Osteoblast (primary cell): Measurements from ENCODE around the gene RPL27A. TPM values are rescaled to one million over a fixed set of nuclear protein-coding genes. Genes with fewer than 3 reads are reported as not detected.

ENCODE experiments used
- DNase-seq: peaks from one replicate; pipeline ENCODE4 v3.0.0; 2011; ENCODE audit warnings: low spot score, mixed read lengths; ENCODE audit not compliant: insufficient read length; ENCODE audit errors: missing footprints
- H2AFZ ChIP-seq: 2 replicates; pipeline ENCODE4 v1.6.0; 2011; ENCODE audit warnings: mild to moderate bottlenecking, low read length
- H3K27ac ChIP-seq: 2 replicates; pipeline ENCODE4 v1.5.1; 2011; ENCODE audit warnings: mild to moderate bottlenecking, low read depth, low read length, moderate library complexity
- H3K27me3 ChIP-seq: 2 replicates; pipeline ENCODE4 v1.6.0; 2012; ENCODE audit warnings: mild to moderate bottlenecking, control low read depth, inconsistent platforms, low read length, moderate library complexity; ENCODE audit not compliant: insufficient read depth
- H3K36me3 ChIP-seq: 2 replicates; pipeline ENCODE4 v1.5.1; 2011; ENCODE audit warnings: mild to moderate bottlenecking, low read length, control low read depth, moderate library complexity; ENCODE audit not compliant: insufficient read depth
- H3K4me1 ChIP-seq: 2 replicates; pipeline ENCODE4 v1.5.1; 2011; ENCODE audit warnings: mild to moderate bottlenecking, low read length, control low read depth, moderate library complexity; ENCODE audit not compliant: insufficient read depth
- H3K4me2 ChIP-seq: 2 replicates; pipeline ENCODE4 v1.6.0; 2011; ENCODE audit warnings: mild to moderate bottlenecking, low read length; ENCODE audit not compliant: insufficient read depth
- H3K4me3 ChIP-seq: fragments of 200-600 bp; sonication (generic); 3 replicates; pipeline ENCODE4 v1.5.1; 2012; ENCODE audit warnings: mild to moderate bottlenecking, low read length, inconsistent platforms; ENCODE audit not compliant: insufficient read depth
- H3K79me2 ChIP-seq: 2 replicates; pipeline ENCODE4 v1.6.0; 2012; ENCODE audit warnings: mild to moderate bottlenecking, low read length, control low read depth, inconsistent platforms; ENCODE audit not compliant: insufficient read depth
- H3K9me3 ChIP-seq: 2 replicates; pipeline ENCODE4 v1.5.1; 2011; ENCODE audit warnings: low read depth, low read length, control low read depth
- H4K20me1 ChIP-seq: 2 replicates; pipeline ENCODE4 v1.6.0; 2012; ENCODE audit warnings: mild to moderate bottlenecking, low read length, control low read depth; ENCODE audit not compliant: insufficient read depth
- CTCF ChIP-seq: IDR thresholded peaks from 2 replicates; pipeline ENCODE4 v1.5.1; 2011; ENCODE audit warnings: mild to moderate bottlenecking, low read depth, low read length, moderate library complexity; ENCODE audit errors: extremely low read depth
- small RNA-seq: library from RNA; depleted of rRNA; stranded (forward); fragments of <200 nt; gene quantifications from one replicate; pipeline ENCODE3, GENCODE V24; 2012
- total RNA-seq: library from RNA; depleted of rRNA; stranded (reverse); fragments of >200 nt; gene quantifications from 2 replicates; pipeline ENCODE4 v1.2.3, GENCODE V29; 2012

Gene RPL27A
- total RNA-seq, 1 donor, result 710 TPM

GRCh38 chr11:8732748-8733241, 50.2 kb downstream of the RPL27A start:
- no peak for TF ChIP-seq CTCF
- no peak overlapping the region for H2AFZ ChIP-seq
- H3K79me2 ChIP-seq, result no peaks in the 10 kb centered on the region
- peaks cover 21% of the 10 kb centered on the region for H4K20me1 ChIP-seq
- peaks cover 34% of the 10 kb centered on the region for H3K4me1 ChIP-seq
- H3K27ac ChIP-seq, result peak overlapping the region; percentile 30
- peaks cover 5% of the 10 kb centered on the region for H3K36me3 ChIP-seq
- H3K9me3 ChIP-seq, result no peaks in the 10 kb centered on the region
- peak; percentile 98 for DNase-seq
- no peak overlapping the region for H3K4me3 ChIP-seq
- no peaks in the 10 kb centered on the region for H3K27me3 ChIP-seq
- H3K4me2 ChIP-seq, result peak overlapping the region; percentile 39

GRCh38 chr11:8733852-8734251, 51.3 kb downstream of the RPL27A start:
- Histone ChIP-seq H3K36me3 (peaks cover 5% of the 10 kb centered on the region), H3K27ac (no peak overlapping the region), H3K4me2 (no peak overlapping the region), H3K9me3 (no peaks in the 10 kb centered on the region), H4K20me1 (peaks cover 26% of the 10 kb centered on the region), H3K4me3 (no peak overlapping the region), H3K4me1 (peaks cover 26% of the 10 kb centered on the region), H2AFZ (no peak overlapping the region), H3K79me2 (no peaks in the 10 kb centered on the region), H3K27me3 (no peaks in the 10 kb centered on the region)
- DNase-seq, result no peak
- TF ChIP-seq CTCF, result no peak

GRCh38 chr11:8735094-8735493, 52.5 kb downstream of the RPL27A start:
- Histone ChIP-seq H3K27ac (no peak overlapping the region), H3K9me3 (no peaks in the 10 kb centered on the region), H2AFZ (no peak overlapping the region), H3K4me1 (peaks cover 32% of the 10 kb centered on the region), H4K20me1 (peaks cover 26% of the 10 kb centered on the region), H3K4me3 (no peak overlapping the region), H3K4me2 (no peak overlapping the region), H3K79me2 (no peaks in the 10 kb centered on the region), H3K36me3 (no peaks in the 10 kb centered on the region), H3K27me3 (no peaks in the 10 kb centered on the region)
- no peak for TF ChIP-seq CTCF
- no peak for DNase-seq

- Histone ChIP-seq H3K4me3 (no peak overlapping the region), H3K9me3 (no peaks in the 10 kb centered on the region), H4K20me1 (peaks cover 13% of the 10 kb centered on the region), H3K27me3 (no peaks in the 10 kb centered on the region), H3K4me2 (no peak overlapping the region), H3K36me3 (no peaks in the 10 kb centered on the region), H3K79me2 (no peaks in the 10 kb centered on the region), H3K27ac (no peak overlapping the region), H2AFZ (no peak overlapping the region), H3K4me1 (peaks cover 6% of the 10 kb centered on the region)
- no peak for DNase-seq
- TF ChIP-seq CTCF, result no peak
Measured at GRCh38 chr11:8739309-8739793, 56.8 kb downstream of the RPL27A start.

Small RNAs within 50 kb of the gene (small RNA-seq; reads per million reads assigned to genes)
- gene SNORA3A (not detected), gene SNORA3B (99.0 reads per million, percentile 97 among the genes with 10 or more reads in this experiment)

Other genes with a start within 250 kb of the RPL27A start
- gene STK33, start 88.6 kb upstream of the RPL27A start, total RNA-seq, result 0.72 and 1.2 TPM in 2 replicates
- 9.0 and 10.9 TPM in 2 replicates for gene TRIM66, start 127 bp upstream of the RPL27A start, total RNA-seq
- 39.1 and 43.6 TPM in 2 replicates for gene AKIP1, start 228.4 kb downstream of the RPL27A start, total RNA-seq